GM12878 (cell line): ENCODE measurements around the gene RPL37A. TPM values are rescaled to one million over a fixed set of nuclear protein-coding genes. Genes with fewer than 3 reads are reported as not detected.

ENCODE experiments used
- ATAC-seq: fragments of 200-7000 bp; cut with Tn5 transposase; 3 replicates; pipeline ENCODE4 v1.9.1; 2020; ENCODE audit warnings: mild to moderate bottlenecking, moderate library complexity
- BruUV-seq: library from RNA; stranded (reverse); fragments of 400-500 nt; replicated peaks from 2 replicates; lab custom pipeline; 2021; lab: Mats Ljungman, UMichigan
- CTCF ChIA-PET: fragments of 300-600 bp; sonication (Branson Sonifier 250); formaldehyde crosslinking; extraction: SDS; loops from one replicate; lab custom pipeline; 2021; ENCODE audit warnings: inconsistent platforms; lab: Yijun Ruan, JAX
- POLR2A ChIA-PET: fragments of 350-600 bp; formaldehyde crosslinking; extraction: SDS; loops from one replicate; lab custom pipeline; 2021; ENCODE audit warnings: inconsistent platforms; lab: Charles Lee
- RAD21 ChIA-PET: fragments of 300-600 bp; sonication (Branson Sonifier 250); formaldehyde crosslinking; loops from one replicate; lab custom pipeline; 2023; ENCODE audit warnings: antibody characterized with exemption; ENCODE audit not compliant: unreplicated experiment; lab: Charles Lee
- SMC1A ChIA-PET: fragments of 300-600 bp; sonication (Branson Sonifier 250); formaldehyde crosslinking; loops from one replicate; lab custom pipeline; 2023; ENCODE audit not compliant: unreplicated experiment, uncharacterized antibody; lab: Charles Lee
- DNase-seq: peaks from one replicate; pipeline ENCODE4 v3.0.0-alpha.2; 2011; ENCODE audit warnings: low read depth, low spot score
- FAIRE-seq: peaks from 3 replicates; lab custom pipeline; 2011; peaks lifted over from hg19 to GRCh38; lab: Jason Lieb, UNC
- H2AFZ ChIP-seq: 2 replicates; pipeline ENCODE4 v1.6.0; 2011; ENCODE audit warnings: low read depth, low read length, control low read depth; ENCODE audit not compliant: control insufficient read depth
- H3K27ac ChIP-seq: 2 replicates; pipeline ENCODE4 v1.5.1; 2011; ENCODE audit warnings: control low read depth; ENCODE audit not compliant: control insufficient read depth, insufficient read depth
- H3K27me3 ChIP-seq, 2 experiments: replicated peaks in 1 of 2; 2 replicates each; pipeline versions ENCODE4 v1.6.0 to v1.6.1; 2011; ENCODE audit warnings: low read length in 1 of 2; ENCODE audit not compliant: control insufficient read depth in 2 of 2, insufficient read depth in 2 of 2
- H3K36me3 ChIP-seq, 2 experiments: 2 replicates each; pipeline ENCODE4 v1.5.1; 2011; ENCODE audit warnings: low read length in 1 of 2; ENCODE audit not compliant: control insufficient read depth in 2 of 2, insufficient read depth in 2 of 2
- H3K4me1 ChIP-seq: 2 replicates; pipeline ENCODE4 v1.6.1; 2011; ENCODE audit warnings: mild to moderate bottlenecking, low read length, moderate library complexity, mixed read lengths; ENCODE audit not compliant: control insufficient read depth, insufficient read depth
- H3K4me2 ChIP-seq: 2 replicates; pipeline ENCODE4 v1.6.0; 2011; ENCODE audit warnings: control low read depth; ENCODE audit not compliant: control insufficient read depth, insufficient read depth
- H3K4me3 ChIP-seq: fragments of 200-600 bp; sonication (generic); 2 replicates; pipeline ENCODE4 v1.5.1; 2016
- H3K79me2 ChIP-seq: 2 replicates; pipeline ENCODE4 v1.6.0; 2011; ENCODE audit warnings: low read length; ENCODE audit not compliant: control insufficient read depth, insufficient read depth
- H3K9ac ChIP-seq: 2 replicates; pipeline ENCODE4 v1.8.0; 2011; ENCODE audit warnings: low read length, control low read depth, mixed read lengths; ENCODE audit not compliant: control insufficient read depth, insufficient read depth
- H3K9me3 ChIP-seq: replicated peaks from 3 replicates; pipeline ENCODE4 v1.5.1; 2011; ENCODE audit warnings: mild to moderate bottlenecking, low read length; ENCODE audit not compliant: control insufficient read depth, insufficient read depth
- H4K20me1 ChIP-seq: 2 replicates; pipeline ENCODE4 v1.6.0; 2011; ENCODE audit not compliant: control insufficient read depth, insufficient read depth
- NKRF ChIP-seq: fragments of 450-650 bp; conservative IDR thresholded peaks from 2 replicates; pipeline ENCODE4 v1.6.1; 2017; ENCODE audit warnings: mild to moderate bottlenecking, moderate library complexity
- RAD51 ChIP-seq: fragments of 450-650 bp; IDR thresholded peaks from 2 replicates; pipeline ENCODE4 v1.6.1; 2016; ENCODE audit warnings: moderate library complexity, mild to moderate bottlenecking, inconsistent platforms
- TCF3 ChIP-seq: IDR thresholded peaks from 2 replicates; pipeline ENCODE4 v1.6.1; 2012; ENCODE audit warnings: low read depth, mild to moderate bottlenecking, low read length, borderline replicate concordance; ENCODE audit not compliant: insufficient read depth
- ZSCAN29 ChIP-seq: fragments of 450-650 bp; IDR thresholded peaks from 2 replicates; pipeline ENCODE4 v1.6.1; 2017; ENCODE audit warnings: mild to moderate bottlenecking, moderate library complexity
- WGBS: methylation state at CpG from one replicate; pipeline ENCODE4 v1.1.6; 2016; ENCODE audit warnings: low lambda C conversion rate; ENCODE audit not compliant: insufficient replicate concordance, insufficient coverage; ENCODE audit errors: missing lambda C conversion rate; 5-methylcytosine and 5-hydroxymethylcytosine counted together
- in situ Hi-C: fragments of 300-500 bp; cut with MboI; formaldehyde crosslinking; loops from 9 replicates; pipeline ENCODE4 v1.14.3; 2018; ENCODE audit warnings: mixed read lengths
- intact Hi-C: fragments of 100-400 bp; cut with micrococcal nuclease; formaldehyde crosslinking; loops from one replicate; pipeline ENCODE4 v1.14.2; 2022; ENCODE audit not compliant: unreplicated experiment
- polyA plus RNA-seq, 11 experiments: library from polyadenylated mRNA; depleted of rRNA in 4 of 11; unstranded in 6 of 11; stranded (reverse) in 5 of 11; fragments of >200 nt; fragmentation: Nextera tagmentation in 4 of 11; fragmentation: Illumina TruSeq in 1 of 11; extraction: Ambion mirVana in 4 of 11; extraction: Trizol in 1 of 11; gene quantifications; 1 replicate in 1 of 11; 2 replicates in 10 of 11; pipeline versions ENCODE4 v1.2.1 to v1.2.3, GENCODE V29; 2011 to 2016; ENCODE audit warnings: inconsistent platforms in 2 of 11, missing spikeins in 2 of 11, low read depth in 1 of 11
- total RNA-seq, 4 experiments: library from RNA; depleted of rRNA in 3 of 4; stranded (reverse); fragments of >200 nt in 3 of 4; fragmentation: Illumina TruSeq in 1 of 4; extraction: Trizol in 1 of 4; gene quantifications; 2 replicates each; pipeline versions ENCODE4 v1.2.1 to v1.2.3, GENCODE V29; 2013 to 2021

Gene RPL37A
- total and polyA plus RNA-seq, 10 of the 15 experiments (the other 5 are each of a cell fraction or from before 2014, with no cell fraction given): 2,847 to 6,854 (median 5,110) TPM

DNA sequence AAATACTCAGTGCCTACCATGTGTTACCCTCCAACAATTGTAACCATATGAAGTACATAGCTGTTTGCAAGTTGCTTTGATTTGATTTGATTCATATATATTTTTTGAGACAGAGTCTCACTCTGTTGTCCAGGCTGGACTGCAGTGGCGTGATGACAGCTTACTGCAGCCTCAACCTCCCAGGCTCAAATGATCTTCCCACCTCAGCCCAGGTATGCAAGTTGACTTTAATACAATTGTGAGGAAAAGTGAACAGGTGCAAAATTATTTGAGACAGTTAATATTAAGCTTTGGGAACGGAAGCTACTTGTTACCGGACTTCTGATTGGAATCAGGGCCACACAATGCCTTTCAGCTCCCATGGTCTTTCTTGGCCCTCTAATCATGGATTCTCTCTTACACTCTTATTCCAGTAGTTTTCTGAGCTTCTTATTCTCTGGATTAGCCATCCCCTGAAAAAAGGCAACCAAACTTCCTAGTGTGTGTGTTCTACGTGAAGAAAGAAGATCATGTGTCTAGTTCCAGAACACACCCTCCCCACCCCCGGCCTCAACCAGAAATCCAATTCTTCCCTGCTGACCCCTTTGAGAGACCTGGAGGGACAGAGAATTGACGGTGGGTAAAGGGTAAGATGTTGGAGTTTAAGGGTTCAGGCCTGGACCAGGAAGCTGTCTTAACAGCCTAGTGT lies 1.1 kb upstream of the RPL37A start:
- Histone ChIP-seq H3K9me3 (no peaks in the 10 kb centered on the region), H3K4me2 (peak overlapping the region; percentile 78), H3K27ac (peak overlapping the region; percentile 88), H3K36me3 (peaks cover 3 to 19% of the 10 kb centered on the region in 2 experiments), H3K79me2 (peaks cover 55% of the 10 kb centered on the region), H3K4me1 (peaks cover 30% of the 10 kb centered on the region), H4K20me1 (peaks cover 4% of the 10 kb centered on the region; the same call in 1 of the 2 replicates), H2AFZ (peak overlapping the region; percentile 83), H3K4me3 (peak overlapping the region; percentile 94), H3K27me3 (no peaks in the 10 kb centered on the region), H3K9ac (peak overlapping the region; percentile 100)
- DNase-seq (no peak), ATAC-seq (peak; percentile 18; the same call in 2 of the 3 replicates), FAIRE-seq (no peak)
- intact Hi-C loops: loop anchor here (1.0 to 10.0 kb wide), 3 partner anchors 85 to 463 kb away; partner anchors contain the start of gene SMARCAL1
- in situ Hi-C loops: no loop called here
- BruUV-seq: no TSS peak
- ChIA-PET POLR2A (interaction anchor here (0.6 to 2.5 kb wide), 9 partner anchors 8 to 138 kb away, joined by 3 to 16 read pairs (median 3); partner anchors contain the start of gene SMARCAL1), RAD21 (interaction anchor here (0.6 to 2.0 kb wide), 8 partner anchors 20 to 1550 kb away, joined by 3 to 7 read pairs (median 3); no protein-coding TSS in a partner anchor), CTCF (interaction anchor here (0.9 to 1.5 kb wide), 8 partner anchors 15 to 383 kb away, joined by 3 to 6 read pairs (median 4); no protein-coding TSS in a partner anchor), SMC1A (interaction anchor here (0.7 to 2.2 kb wide), 11 partner anchors 10 to 280 kb away, joined by 3 to 7 read pairs (median 4); partner anchors contain the start of gene SMARCAL1)
- no peak for TF ChIP-seq ZSCAN29
- TF ChIP-seq NKRF: no peak
- 0 out of 2 replicates have a peak, but pooled peaks have one; percentile 2 for TF ChIP-seq TCF3
- TF ChIP-seq RAD51: 0 out of 2 replicates have a peak, but pooled peaks have one; percentile 17
- WGBS: 36% methylated on average over 6 of the region's 6 CpGs
